ENCODE data around the gene SPTB.

GRCh38 chr14:64731141-64731581, 148.5 kb downstream of the SPTB start:
- TF ChIP-seq, protein P1, sequence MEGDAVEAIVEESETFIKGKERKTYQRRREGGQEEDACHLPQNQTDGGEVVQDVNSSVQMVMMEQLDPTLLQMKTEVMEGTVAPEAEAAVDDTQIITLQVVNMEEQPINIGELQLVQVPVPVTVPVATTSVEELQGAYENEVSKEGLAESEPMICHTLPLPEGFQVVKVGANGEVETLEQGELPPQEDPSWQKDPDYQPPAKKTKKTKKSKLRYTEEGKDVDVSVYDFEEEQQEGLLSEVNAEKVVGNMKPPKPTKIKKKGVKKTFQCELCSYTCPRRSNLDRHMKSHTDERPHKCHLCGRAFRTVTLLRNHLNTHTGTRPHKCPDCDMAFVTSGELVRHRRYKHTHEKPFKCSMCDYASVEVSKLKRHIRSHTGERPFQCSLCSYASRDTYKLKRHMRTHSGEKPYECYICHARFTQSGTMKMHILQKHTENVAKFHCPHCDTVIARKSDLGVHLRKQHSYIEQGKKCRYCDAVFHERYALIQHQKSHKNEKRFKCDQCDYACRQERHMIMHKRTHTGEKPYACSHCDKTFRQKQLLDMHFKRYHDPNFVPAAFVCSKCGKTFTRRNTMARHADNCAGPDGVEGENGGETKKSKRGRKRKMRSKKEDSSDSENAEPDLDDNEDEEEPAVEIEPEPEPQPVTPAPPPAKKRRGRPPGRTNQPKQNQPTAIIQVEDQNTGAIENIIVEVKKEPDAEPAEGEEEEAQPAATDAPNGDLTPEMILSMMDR (IDR thresholded peaks at IDR 0.05; ENCODE audit: low read length), result no peak
- TF ChIP-seq EZH2phosphoT487 (IDR thresholded peaks at IDR 0.05; ENCODE audit: low read length), result no peak
- TF ChIP-seq EZH2 (optimal IDR thresholded peaks at IDR 0.05; ENCODE audit: low read depth, low read length), result no peak
